GM12892 (cell line): Measurements from ENCODE around the gene GABRR1.
"Not testable (repeated sequence)": the region's sequence is repeated elsewhere in the genome, so short reads cannot be mapped to it uniquely, and the experiment has no call there.

ENCODE experiments used
- DNase-seq: peaks from one replicate; pipeline ENCODE4 v3.0.0; 2011; ENCODE audit not compliant: insufficient read length
- FAIRE-seq: peaks from 2 replicates; lab custom pipeline; 2011; peaks lifted over from hg19 to GRCh38; lab: Jason Lieb, UNC
- POLR2A ChIP-seq: IDR thresholded peaks from 2 replicates; pipeline ENCODE4 v1.6.1; 2011; ENCODE audit warnings: low read depth, low read length, control low read depth
- POLR2AphosphoS5 ChIP-seq: IDR thresholded peaks from 2 replicates; pipeline ENCODE4 v1.6.1; 2011; ENCODE audit warnings: low read depth, low read length, control low read depth
- TAF1 ChIP-seq: IDR thresholded peaks from 2 replicates; pipeline ENCODE4 v1.6.1; 2011; ENCODE audit warnings: low read depth, mild to moderate bottlenecking, control low read depth, low read length, borderline replicate concordance

Gene GABRR1

DNA sequence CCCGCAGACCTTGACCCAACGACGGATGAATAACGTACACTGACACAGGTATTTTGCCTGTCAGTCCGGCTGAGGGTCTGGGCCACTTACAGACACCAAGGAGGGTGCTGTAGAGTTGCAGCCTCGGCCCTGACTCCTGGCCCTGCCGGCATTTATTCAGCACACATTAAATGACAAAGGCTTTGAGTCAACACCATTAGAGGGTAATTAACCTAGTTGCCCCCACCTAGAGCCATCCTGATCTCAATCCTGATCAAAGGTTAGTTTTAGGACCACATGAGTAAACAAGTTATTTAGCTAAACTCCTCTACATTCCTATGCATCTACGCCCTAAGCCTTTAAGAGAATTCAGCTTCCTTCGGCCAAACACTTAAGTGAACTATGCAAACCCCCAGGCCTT, 83.2 kb downstream of the GABRR1 start:
- no peak for FAIRE-seq
- DNase-seq: no peak
- TF ChIP-seq POLR2A (no peak), POLR2AphosphoS5 (no peak), TAF1 (no peak)

DNA sequence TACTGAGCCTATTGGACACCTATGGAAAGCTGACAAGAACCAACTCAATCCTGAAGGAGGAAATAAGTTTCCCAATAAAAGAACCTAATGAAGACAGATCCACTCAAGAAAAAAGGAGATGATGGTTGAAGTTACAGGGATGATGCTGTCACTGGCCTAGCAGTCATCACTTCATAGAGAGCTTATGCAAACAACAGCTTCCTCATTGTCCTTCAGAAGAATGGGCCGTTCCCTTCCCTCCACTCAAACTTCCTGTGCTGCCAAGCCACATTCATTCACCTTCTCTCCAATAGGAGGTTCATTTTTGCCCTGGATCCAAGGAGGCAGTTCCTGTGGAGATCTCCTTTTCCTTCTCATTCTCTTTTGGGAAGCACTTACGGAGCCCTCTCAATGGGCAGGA, 85.1 kb downstream of the GABRR1 start:
- no peak for DNase-seq
- FAIRE-seq: no peak
- no peak for TF ChIP-seq POLR2AphosphoS5
- TF ChIP-seq TAF1: no peak
- no peak for TF ChIP-seq POLR2A

DNA sequence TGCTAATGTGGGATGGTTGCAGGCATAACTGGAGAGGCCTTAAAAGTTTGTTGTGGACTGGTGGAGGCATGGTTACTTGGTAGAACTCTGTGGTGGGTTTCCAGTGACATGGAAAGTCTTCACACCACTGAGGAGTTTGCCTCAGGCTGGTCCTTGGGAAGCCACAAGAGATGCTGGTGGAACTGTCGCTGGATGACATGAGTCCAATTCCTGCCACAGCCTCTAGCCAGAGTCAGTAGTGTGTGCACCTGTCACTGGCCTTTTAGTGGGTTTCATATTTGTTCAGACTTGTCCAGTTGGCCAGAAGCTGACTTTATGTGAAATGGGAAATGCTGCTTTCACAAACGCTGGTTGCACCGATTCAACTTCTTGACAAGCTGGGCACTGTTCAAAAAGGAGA, 85.6 kb downstream of the GABRR1 start:
- no peak for FAIRE-seq
- TF ChIP-seq POLR2AphosphoS5 (no peak), TAF1 (no peak), POLR2A (no peak)
- no peak for DNase-seq

DNA sequence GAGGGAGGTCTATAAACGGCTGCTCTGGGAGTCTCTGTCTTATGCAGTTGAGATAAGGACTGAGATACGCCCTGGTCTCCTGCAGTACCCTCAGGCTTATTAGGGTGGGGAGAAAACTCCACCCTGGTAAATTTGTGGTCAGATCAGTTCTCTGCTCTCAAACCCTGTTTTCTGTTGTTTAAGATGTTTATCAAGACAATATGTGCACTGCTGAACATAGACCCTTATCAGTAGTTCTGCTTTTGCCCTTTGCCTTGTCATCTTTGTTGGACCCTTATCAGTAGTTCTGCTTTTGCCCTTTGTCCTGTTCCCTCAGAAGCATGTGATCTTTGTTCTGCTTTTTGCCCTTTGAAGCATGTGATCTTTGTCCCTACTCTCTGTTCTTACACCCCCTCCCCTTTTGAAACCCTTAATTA, 88.9 kb downstream of the GABRR1 start:
- DNase-seq, FAIRE-seq: not testable (repeated sequence)
